RWPE1 (cell line): ENCODE results near the gene CASK.

ENCODE experiments used
- CTCF ChIA-PET: fragments of 350-600 bp; sonication (Branson Sonifier 250); formaldehyde crosslinking; extraction: SDS; loops from one replicate; lab custom pipeline; 2021; lab: Yijun Ruan, JAX
- POLR2A ChIA-PET: fragments of 400-600 bp; formaldehyde crosslinking; extraction: SDS; loops from one replicate; lab custom pipeline; 2020; ENCODE audit warnings: antibody characterized with exemption; ENCODE audit not compliant: low non-redundant PET; lab: Yijun Ruan, JAX
- DNase-seq: peaks from one replicate; pipeline ENCODE4 v3.0.0; 2012; ENCODE audit warnings: low spot score
- H3K27ac ChIP-seq: fragments of 450-650 bp; 2 replicates; pipeline ENCODE4 v1.5.1; 2017
- TF ChIP-seq, protein P1 (sequence below): fragments of 450-650 bp; conservative IDR thresholded peaks from 2 replicates; pipeline ENCODE4 v1.5.1; 2017; ENCODE audit warnings: low read depth, mild to moderate bottlenecking

Gene CASK

DNA sequence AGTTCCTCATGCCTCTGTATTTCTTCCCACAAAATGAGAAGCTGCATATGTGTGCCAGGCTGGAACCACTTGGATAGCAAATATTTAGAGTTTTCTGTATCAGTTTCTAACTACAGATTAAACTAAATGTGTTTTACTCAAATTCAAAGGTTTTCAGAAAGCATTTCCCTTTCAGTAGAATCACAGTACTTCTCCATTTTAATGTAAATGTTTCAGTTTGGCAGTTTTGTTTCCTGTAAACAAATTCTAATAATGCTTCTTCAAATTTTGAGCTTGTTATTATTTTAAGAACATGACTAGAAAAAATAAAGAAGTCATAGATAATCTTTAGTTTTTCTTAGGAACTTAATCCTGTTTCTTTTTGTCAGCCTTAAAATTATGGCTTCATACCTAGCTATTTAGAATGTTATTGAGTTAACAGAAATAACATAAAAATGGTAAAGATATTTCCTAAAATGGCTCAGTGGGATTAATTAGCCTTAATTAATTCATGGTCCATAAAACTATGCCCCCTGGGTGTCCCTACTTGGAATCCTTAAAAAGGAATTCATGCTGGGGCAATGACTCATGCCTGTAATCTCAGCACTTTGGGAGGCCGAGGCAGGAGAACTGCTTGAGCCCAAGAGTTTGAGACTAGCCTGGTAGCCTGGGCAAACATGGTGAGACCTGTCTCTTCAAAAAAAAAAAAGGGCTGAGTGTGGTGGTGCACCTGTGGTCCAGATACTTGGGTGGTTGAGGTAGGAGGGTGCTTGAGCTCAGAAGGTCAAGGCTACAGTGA is 318.4 kb downstream of the CASK start:
- H3K27ac ChIP-seq: no peak overlapping the region
- CTCF ChIA-PET: no interaction called here
- TF ChIP-seq, protein P1, sequence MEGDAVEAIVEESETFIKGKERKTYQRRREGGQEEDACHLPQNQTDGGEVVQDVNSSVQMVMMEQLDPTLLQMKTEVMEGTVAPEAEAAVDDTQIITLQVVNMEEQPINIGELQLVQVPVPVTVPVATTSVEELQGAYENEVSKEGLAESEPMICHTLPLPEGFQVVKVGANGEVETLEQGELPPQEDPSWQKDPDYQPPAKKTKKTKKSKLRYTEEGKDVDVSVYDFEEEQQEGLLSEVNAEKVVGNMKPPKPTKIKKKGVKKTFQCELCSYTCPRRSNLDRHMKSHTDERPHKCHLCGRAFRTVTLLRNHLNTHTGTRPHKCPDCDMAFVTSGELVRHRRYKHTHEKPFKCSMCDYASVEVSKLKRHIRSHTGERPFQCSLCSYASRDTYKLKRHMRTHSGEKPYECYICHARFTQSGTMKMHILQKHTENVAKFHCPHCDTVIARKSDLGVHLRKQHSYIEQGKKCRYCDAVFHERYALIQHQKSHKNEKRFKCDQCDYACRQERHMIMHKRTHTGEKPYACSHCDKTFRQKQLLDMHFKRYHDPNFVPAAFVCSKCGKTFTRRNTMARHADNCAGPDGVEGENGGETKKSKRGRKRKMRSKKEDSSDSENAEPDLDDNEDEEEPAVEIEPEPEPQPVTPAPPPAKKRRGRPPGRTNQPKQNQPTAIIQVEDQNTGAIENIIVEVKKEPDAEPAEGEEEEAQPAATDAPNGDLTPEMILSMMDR: no peak
- POLR2A ChIA-PET: no interaction called here
- DNase-seq: no peak

DNA sequence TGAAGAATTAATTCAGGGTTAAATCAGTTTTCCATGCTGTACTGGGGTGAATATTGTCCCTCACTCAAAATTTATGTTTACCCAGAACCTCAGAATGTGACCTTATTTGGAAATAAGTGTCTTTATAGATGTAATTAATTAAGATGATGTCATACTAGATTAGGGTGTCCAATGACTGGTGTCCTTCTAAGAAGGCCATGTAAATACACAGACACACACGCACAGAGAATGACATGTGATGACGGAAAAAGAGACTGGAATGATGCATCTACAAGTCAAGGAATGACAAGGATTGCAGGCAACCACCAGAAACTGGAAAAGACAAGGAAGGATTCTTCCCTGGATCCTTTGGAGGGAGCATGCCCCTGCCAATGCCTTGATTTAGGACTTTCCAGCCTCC is 319.2 kb downstream of the CASK start:
- CTCF ChIA-PET: no interaction called here
- TF ChIP-seq, protein P1: no peak
- H3K27ac ChIP-seq: no peak overlapping the region
- POLR2A ChIA-PET: no interaction called here
- DNase-seq: no peak

DNA sequence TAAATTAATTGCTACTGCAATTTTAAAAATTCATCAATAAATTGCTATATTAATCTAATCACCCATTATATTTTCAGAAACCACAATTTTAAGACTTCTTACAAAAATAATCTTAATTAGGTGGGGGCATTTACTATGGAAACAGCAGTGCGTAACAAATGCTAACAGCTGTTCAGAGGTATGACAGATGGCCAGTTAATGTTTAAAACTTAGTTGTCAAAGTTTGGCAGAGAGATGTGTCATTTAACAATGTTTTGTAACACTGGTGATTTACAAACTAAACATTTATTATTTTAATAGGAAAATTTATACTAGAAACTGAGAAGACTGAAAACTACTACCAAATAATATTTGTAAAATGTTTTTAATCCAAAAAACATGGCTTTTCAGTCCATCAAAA is 319.8 kb downstream of the CASK start:
- H3K27ac ChIP-seq: no peak overlapping the region
- TF ChIP-seq, protein P1: no peak
- ChIA-PET POLR2A (no interaction called here), CTCF (no interaction called here)
- DNase-seq: no peak

DNA sequence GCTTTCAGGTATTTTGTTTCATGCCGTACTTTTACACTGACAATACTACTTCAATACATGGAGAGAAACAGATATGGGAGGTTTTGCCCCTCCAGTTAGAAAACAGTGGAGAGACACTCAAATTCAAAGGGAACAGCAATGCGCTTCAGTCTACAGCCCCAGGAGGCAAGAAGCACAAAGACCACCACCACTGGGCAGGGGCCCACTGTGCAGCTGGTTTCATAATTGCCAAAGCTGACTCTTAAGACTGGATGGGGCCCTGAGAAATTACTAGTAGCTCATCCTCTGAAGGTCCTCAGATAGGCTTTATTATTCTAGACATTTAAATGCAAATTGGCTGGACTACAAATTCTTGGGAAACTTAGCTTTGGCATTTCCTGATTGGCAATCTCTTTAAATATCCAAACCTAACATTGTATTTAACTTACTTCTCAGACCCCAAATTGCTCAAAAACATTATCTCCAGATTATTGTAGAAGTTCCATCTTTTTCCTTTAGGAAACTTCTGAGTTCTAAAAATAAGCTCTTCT is 320.5 kb downstream of the CASK start:
- POLR2A ChIA-PET: no interaction called here
- no peak overlapping the region for H3K27ac ChIP-seq
- TF ChIP-seq, protein P1: no peak
- no peak for DNase-seq
- CTCF ChIA-PET: no interaction called here

DNA sequence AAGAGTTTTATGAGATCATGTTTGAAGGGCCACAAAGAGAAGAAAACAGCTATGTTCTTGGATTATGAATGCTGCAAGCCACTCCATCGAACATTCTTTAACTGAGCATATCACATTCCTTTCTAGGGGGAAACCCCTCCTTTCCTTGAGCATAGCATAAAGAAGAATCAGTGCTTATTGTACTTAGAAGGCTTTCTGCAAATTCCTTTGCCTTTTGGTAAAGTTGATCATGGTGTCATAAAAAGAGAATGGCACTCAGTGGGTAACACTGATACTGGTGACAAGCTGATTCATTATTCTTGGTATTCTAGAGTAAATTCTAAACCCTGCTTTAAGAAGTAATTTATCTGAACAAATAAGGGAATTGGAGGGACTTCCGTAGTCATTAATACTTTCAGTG is 323.1 kb downstream of the CASK start:
- CTCF ChIA-PET: no interaction called here
- DNase-seq: no peak
- H3K27ac ChIP-seq: no peak overlapping the region
- TF ChIP-seq, protein P1: no peak
- POLR2A ChIA-PET: no interaction called here

DNA sequence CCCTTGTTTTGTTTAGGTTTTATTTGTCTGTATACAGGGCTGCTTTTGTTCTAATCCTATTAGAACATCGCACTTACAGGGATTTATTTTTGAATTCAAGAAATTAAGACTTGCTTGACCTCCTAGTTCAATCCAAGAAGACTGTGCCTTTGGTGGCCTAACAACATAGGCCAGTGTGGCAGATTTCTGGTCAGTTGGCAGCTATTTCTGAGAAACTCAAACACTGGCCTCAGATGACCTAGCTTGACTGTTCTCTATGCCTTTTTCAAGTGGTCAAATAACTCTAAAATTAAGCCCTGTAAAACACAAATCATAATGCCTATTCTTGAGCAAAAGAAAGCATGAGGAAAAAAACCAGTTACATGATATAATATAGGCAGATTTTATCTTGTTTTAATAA is 323.8 kb downstream of the CASK start:
- H3K27ac ChIP-seq: no peak overlapping the region
- no peak for DNase-seq
- CTCF ChIA-PET: no interaction called here
- TF ChIP-seq, protein P1: no peak
- POLR2A ChIA-PET: no interaction called here
